ENCODE results near the gene ARSG. TPM values are rescaled to one million over a fixed set of nuclear protein-coding genes. Genes with fewer than 3 reads are reported as not detected.

The ARSG gene
- total and polyA plus RNA-seq, 9 of the 15 experiments (the other 6 are each of a cell fraction or from before 2014, with no cell fraction given) = 1.0 to 5.6 (median 1.8) TPM

DNA sequence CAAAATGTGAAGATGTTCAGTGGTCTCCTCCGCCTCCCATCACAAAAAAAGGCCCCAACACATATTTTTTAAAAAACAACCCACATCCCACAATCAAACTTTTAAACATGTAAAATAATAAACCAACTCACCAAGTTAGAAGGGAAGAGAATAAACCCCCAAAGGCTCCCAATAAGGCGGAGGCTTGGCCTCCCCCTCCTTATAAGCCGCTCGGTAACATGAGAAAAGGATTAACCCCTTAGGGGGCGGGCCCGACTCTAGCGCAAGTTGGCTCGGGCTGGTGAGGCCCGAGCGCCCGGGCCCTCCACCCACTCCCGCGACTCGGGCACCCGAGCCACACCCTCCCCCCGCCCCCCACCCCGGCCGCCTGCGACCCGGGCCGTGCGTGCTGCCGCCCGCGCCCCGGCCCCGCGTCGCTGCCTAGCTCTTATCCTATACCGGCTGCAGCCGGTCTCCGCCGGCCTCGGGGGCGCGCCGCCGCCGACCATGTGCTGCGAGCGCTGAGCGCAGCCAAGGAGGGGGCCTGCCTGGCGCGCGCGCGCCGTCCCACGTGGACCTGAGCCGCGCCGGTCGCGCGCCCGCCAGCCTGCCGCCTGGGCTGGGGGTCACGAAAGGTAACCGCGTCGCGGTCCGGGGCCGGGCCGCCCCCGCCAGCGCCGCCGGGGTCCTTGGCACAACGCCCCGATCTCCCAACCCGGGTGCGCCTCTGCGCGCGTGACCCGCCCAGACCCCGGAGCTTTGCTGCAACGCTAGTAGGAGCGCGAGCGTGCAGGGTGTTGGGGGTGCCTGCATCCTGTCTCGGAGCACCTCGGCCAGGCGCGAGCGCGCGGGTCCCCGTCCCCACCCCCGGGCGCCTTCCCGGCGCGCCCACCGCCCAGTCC, at the start of gene ARSG, which contains the start of gene SLC16A6 (continued):
- TF ChIP-seq ZBED1 (IDR thresholded peaks at IDR 0.05) (no peak), FUS (optimal IDR thresholded peaks at IDR 0.05; ENCODE audit: low read depth, low read length) (peak; percentile 14), USF2 (CRISPR knock-in tag; IDR thresholded peaks at IDR 0.05) (peak; percentile 22; the same call in 1 of the 2 replicates), NUFIP1 (IDR thresholded peaks at IDR 0.05; ENCODE audit: partially characterized antibody) (no peak), NONO (IDR thresholded peaks at IDR 0.05; ENCODE audit: low read depth in 2 of 2, low read length in 1 of 2) (peak in 1 of 2 experiments; percentile 41; a peak in 3 of 4 replicates), SRSF7 (optimal IDR thresholded peaks at IDR 0.05; ENCODE audit: low read depth, low read length) (no peak), ZNF589 (CRISPR knock-in tag; IDR thresholded peaks at IDR 0.05; ENCODE audit: low read depth) (peak; percentile 78; the same call in 1 of the 2 replicates), CREB3L1 (IDR thresholded peaks at IDR 0.05; ENCODE audit: borderline replicate concordance, low read depth) (peak; percentile 63; the same call in 1 of the 2 replicates), TCF3 (CRISPR knock-in tag; IDR thresholded peaks at IDR 0.05) (no peak), POLR2AphosphoS5 (IDR thresholded peaks at IDR 0.05; ENCODE audit: control insufficient read depth, insufficient read depth, low read depth, low read length) (0 out of 2 replicates have a peak, but pooled peaks have one; percentile 24), KLF16 (IDR thresholded peaks at IDR 0.05) (peak; percentile 88), ZNF197 (CRISPR knock-in tag; IDR thresholded peaks at IDR 0.05; ENCODE audit: low read depth) (peak; percentile 66; the same call in 1 of the 2 replicates), ZNF77 (CRISPR knock-in tag; IDR thresholded peaks at IDR 0.05) (no peak), NFYB (IDR thresholded peaks at IDR 0.05; ENCODE audit: extremely low read depth, insufficient read length) (no peak), ZNF175 (CRISPR knock-in tag; IDR thresholded peaks at IDR 0.05; ENCODE audit: low read depth) (peak; percentile 23; the same call in 1 of the 2 replicates), SIN3A (IDR thresholded peaks at IDR 0.05; ENCODE audit: borderline replicate concordance in 2 of 2, control insufficient read depth in 1 of 2, low read depth in 2 of 2, low read length in 2 of 2) (peak; percentile 54 to 72; a peak in 1 of 4 replicates), ZKSCAN8 (CRISPR knock-in tag; IDR thresholded peaks at IDR 0.05) (peak; percentile 67; the same call in 1 of the 2 replicates)
